Neural cell (in vitro differentiated cells): ENCODE measurements around the gene SYT1. TPM values are rescaled to one million over a fixed set of nuclear protein-coding genes. Genes with fewer than 3 reads are reported as not detected.

ENCODE experiments used
- H2AFZ ChIP-seq: fragments of 200-600, 300-800 bp; sonication (generic), shearing (Covaris generic); 2 replicates; pipeline ENCODE4 v1.6.0; 2014; ENCODE audit warnings: low read depth, mild to moderate bottlenecking, antibody characterized with exemption, low read length, moderate library complexity
- H3F3A ChIP-seq: fragments of 200-600 bp; shearing (Covaris generic); 2 replicates; pipeline ENCODE4 v1.6.1; 2016; ENCODE audit warnings: mild to moderate bottlenecking, moderate library complexity, mixed read lengths, antibody characterized with exemption, low read length; ENCODE audit not compliant: insufficient read depth, poor library complexity, severe bottlenecking
- H3K27ac ChIP-seq: fragments of 200-600, 300-800 bp; sonication (generic), shearing (Covaris generic); 2 replicates; pipeline ENCODE4 v1.5.1; 2014; ENCODE audit warnings: mild to moderate bottlenecking, low read length, moderate library complexity
- H3K27me3 ChIP-seq: fragments of 300-800, 200-600 bp; sonication (generic), shearing (Covaris generic); 2 replicates; pipeline ENCODE4 v1.6.0; 2014; ENCODE audit warnings: mild to moderate bottlenecking, low read depth, low read length, moderate library complexity; ENCODE audit not compliant: insufficient read depth
- H3K36me3 ChIP-seq: fragments of 300-800, 200-600 bp; sonication (generic), shearing (Covaris generic); 2 replicates; pipeline ENCODE4 v1.5.1; 2014; ENCODE audit warnings: mild to moderate bottlenecking, antibody characterized with exemption, low read length, moderate library complexity; ENCODE audit not compliant: insufficient read depth
- H3K4me2 ChIP-seq: fragments of 300-800, 200-600 bp; sonication (generic), shearing (Covaris generic); 2 replicates; pipeline ENCODE4 v1.6.0; 2014; ENCODE audit warnings: mild to moderate bottlenecking, low read length
- H3K4me3 ChIP-seq: fragments of 300-800, 200-600 bp; sonication (generic), shearing (Covaris generic); 2 replicates; pipeline ENCODE4 v1.5.1; 2014; ENCODE audit warnings: mild to moderate bottlenecking, low read length, moderate library complexity
- H3K79me2 ChIP-seq: fragments of 200-600 bp; shearing (Covaris generic); replicated peaks from 2 replicates; pipeline ENCODE4 v1.6.0; 2014; ENCODE audit warnings: mild to moderate bottlenecking, low read length, moderate library complexity; ENCODE audit not compliant: insufficient read depth
- H3K9ac ChIP-seq: fragments of 300-800, 200-600 bp; sonication (generic), shearing (Covaris generic); 2 replicates; pipeline ENCODE4 v1.6.1; 2016; ENCODE audit warnings: mild to moderate bottlenecking, low read length, mixed read lengths
- H3K9me2 ChIP-seq: fragments of 200-600 bp; shearing (Covaris generic); 2 replicates; pipeline ENCODE4 v1.6.1; 2016; ENCODE audit warnings: mild to moderate bottlenecking, low read length, mixed read lengths; ENCODE audit not compliant: insufficient read depth
- H3K9me3 ChIP-seq: fragments of 200-600, 300-800 bp; sonication (generic), shearing (Covaris generic); 2 replicates; pipeline ENCODE4 v1.6.1; 2016; ENCODE audit warnings: mild to moderate bottlenecking, mixed run types, low read length, moderate library complexity, mixed read lengths
- H4K20me1 ChIP-seq: fragments of 200-600 bp; shearing (Covaris generic); 2 replicates; pipeline ENCODE4 v1.6.1; 2016; ENCODE audit warnings: mild to moderate bottlenecking, mixed run types; ENCODE audit not compliant: insufficient read depth
- CTCF ChIP-seq: fragments of 450-650 bp; IDR thresholded peaks from 2 replicates; pipeline ENCODE4 v1.5.1; 2014; ENCODE audit warnings: antibody characterized with exemption, mild to moderate bottlenecking, moderate library complexity; ENCODE audit not compliant: poor library complexity, severe bottlenecking
- EP300 ChIP-seq: fragments of 450-650 bp; conservative IDR thresholded peaks from 2 replicates; pipeline ENCODE4 v1.6.1; 2014; ENCODE audit warnings: antibody characterized with exemption, mild to moderate bottlenecking, moderate library complexity; ENCODE audit not compliant: poor library complexity, severe bottlenecking
- EZH2 ChIP-seq: fragments of 200-600, 300-800 bp; shearing (Covaris generic), sonication (generic); IDR thresholded peaks from 2 replicates; pipeline ENCODE4 v1.6.1; 2014; ENCODE audit warnings: antibody characterized with exemption, low read length, borderline replicate concordance, mild to moderate bottlenecking; ENCODE audit not compliant: insufficient read depth, poor library complexity, severe bottlenecking
- MXI1 ChIP-seq: fragments of 450-650 bp; conservative IDR thresholded peaks from 2 replicates; pipeline ENCODE4 v1.6.1; 2014; ENCODE audit warnings: antibody characterized with exemption, mild to moderate bottlenecking; ENCODE audit not compliant: poor library complexity, severe bottlenecking
- POLR2AphosphoS5 ChIP-seq: IDR thresholded peaks from 2 replicates; pipeline ENCODE4 v1.6.1; 2012
- RAD21 ChIP-seq: fragments of 450-650 bp; conservative IDR thresholded peaks from 2 replicates; pipeline ENCODE4 v1.6.1; 2014; ENCODE audit warnings: antibody characterized with exemption, mild to moderate bottlenecking, moderate library complexity
- REST ChIP-seq: IDR thresholded peaks from 2 replicates; pipeline ENCODE4 v1.6.1; 2012; ENCODE audit warnings: borderline replicate concordance
- SMC3 ChIP-seq: fragments of 450-650 bp; conservative IDR thresholded peaks from 2 replicates; pipeline ENCODE4 v1.6.1; 2014; ENCODE audit warnings: antibody characterized with exemption, mild to moderate bottlenecking, moderate library complexity; ENCODE audit not compliant: poor library complexity
- TAF1 ChIP-seq: IDR thresholded peaks from 2 replicates; pipeline ENCODE4 v1.6.1; 2012; ENCODE audit warnings: low read depth
- polyA plus RNA-seq: library from polyadenylated mRNA; depleted of rRNA; stranded (reverse); fragments of >200 nt; gene quantifications from 2 replicates; pipeline ENCODE4 v1.2.3, GENCODE V29; 2014

The SYT1 gene
- polyA plus RNA-seq, 1 donor from 2014 or later: 103 TPM

DNA sequence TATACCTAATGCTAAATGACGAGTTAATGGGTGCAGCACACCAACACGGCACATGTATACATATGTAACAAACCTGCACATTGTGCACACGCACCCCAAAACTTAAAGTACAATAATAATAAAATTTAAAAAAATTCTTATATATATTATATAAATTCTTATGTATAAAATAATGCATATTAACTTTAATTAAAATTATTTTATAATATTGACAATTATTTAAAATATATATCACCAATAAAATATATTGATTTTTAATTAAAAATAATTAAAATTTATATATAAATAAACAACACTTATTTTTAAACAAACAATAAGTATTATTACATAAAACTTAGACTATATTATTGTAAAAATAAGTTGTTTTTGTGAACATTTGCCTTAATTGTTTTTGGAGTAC, 188.8 kb downstream of the SYT1 start:
- Histone ChIP-seq H3F3A (no peaks in the 10 kb centered on the region), H3K27ac (no peak overlapping the region), H3K9me3 (no peaks in the 10 kb centered on the region), H3K4me3 (no peak overlapping the region), H3K9ac (no peak overlapping the region), H3K79me2 (no peaks in the 10 kb centered on the region), H3K9me2 (no peaks in the 10 kb centered on the region), H3K27me3 (no peaks in the 10 kb centered on the region), H4K20me1 (no peaks in the 10 kb centered on the region), H3K4me2 (no peak overlapping the region), H3K36me3 (no peaks in the 10 kb centered on the region), H2AFZ (no peak overlapping the region)
- TF ChIP-seq RAD21 (no peak), REST (no peak), MXI1 (no peak), CTCF (no peak), EZH2 (no peak), POLR2AphosphoS5 (no peak), SMC3 (no peak), EP300 (no peak), TAF1 (no peak)

DNA sequence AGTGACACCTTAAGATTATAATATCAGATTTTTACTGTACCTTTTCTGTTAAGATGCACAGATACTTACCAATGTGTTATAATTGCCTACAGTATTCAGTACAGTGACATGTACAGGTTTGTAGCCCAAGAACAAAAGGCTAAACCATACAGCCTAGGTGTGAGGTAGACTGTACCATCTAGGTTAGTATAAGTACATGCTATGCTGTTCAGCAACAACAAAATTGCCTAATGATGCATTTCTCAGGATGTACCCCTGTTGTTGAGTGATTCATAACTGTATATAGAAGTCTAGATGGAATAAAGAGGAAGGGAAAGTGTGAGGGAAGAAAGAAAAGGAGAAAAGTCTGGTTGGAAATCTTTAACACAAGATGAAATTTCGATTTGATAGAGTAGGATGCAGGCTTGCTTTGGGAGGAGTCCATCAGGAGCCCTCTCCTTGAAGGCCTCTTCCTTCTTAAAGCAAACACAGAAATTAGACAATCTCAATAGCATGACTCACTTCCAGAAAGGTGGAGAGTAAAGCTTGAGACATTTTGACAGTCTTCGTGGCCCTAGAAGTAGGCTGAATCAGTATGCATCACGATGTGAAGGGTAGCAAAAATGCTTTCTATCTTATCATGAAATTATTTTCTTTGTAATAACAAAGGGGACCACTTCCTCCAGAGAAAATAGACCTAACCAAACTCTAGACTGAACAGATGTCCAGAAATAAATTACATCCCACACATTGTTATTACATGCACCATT, 191.5 kb downstream of the SYT1 start:
- Histone ChIP-seq H3F3A (no peaks in the 10 kb centered on the region), H3K4me2 (no peak overlapping the region), H3K9ac (no peak overlapping the region), H2AFZ (no peak overlapping the region), H3K4me3 (no peak overlapping the region), H3K27me3 (no peaks in the 10 kb centered on the region), H3K36me3 (no peaks in the 10 kb centered on the region), H3K27ac (no peak overlapping the region), H3K9me3 (no peaks in the 10 kb centered on the region), H4K20me1 (no peaks in the 10 kb centered on the region), H3K79me2 (no peaks in the 10 kb centered on the region), H3K9me2 (no peaks in the 10 kb centered on the region)
- no peak for TF ChIP-seq CTCF
- TF ChIP-seq POLR2AphosphoS5: no peak
- TF ChIP-seq SMC3: no peak
- no peak for TF ChIP-seq REST
- TF ChIP-seq TAF1: no peak
- TF ChIP-seq EZH2: no peak
- TF ChIP-seq EP300: no peak
- no peak for TF ChIP-seq RAD21
- no peak for TF ChIP-seq MXI1
